ENCODE measurements around the gene IRGC. TPM values are rescaled to one million over a fixed set of nuclear protein-coding genes. Genes with fewer than 3 reads are reported as not detected.

Gene IRGC
- polyA plus RNA-seq, 1 donor from 2014 or later, result 0.51 TPM

DNA sequence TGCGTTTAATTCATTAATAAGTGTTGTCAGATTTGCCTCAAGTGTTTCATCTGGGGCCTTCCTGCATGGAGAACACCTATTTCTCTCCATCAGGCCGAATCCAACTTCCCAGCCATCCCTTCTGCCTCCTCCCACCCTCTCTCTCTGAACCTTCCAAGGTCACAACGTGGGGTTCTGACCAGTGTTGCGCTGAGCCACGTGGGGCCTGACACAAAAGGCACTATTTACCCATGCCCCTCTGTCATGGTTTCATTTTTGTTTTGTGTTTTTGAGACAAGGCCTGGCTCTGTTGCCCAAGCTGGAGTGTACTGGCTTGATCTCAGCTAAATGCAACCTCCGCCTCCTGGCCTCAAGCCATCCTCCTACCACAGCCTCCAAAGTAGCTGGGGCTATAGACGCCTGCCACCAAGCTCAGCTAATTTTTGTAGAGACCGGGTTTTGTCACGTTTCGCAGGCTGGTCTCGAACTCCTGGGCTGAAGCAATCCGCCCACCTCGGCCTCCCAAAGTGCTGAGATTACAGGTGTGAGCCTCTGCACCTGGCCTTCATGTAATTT is 8.6 kb upstream of the IRGC start:
- H4K20me1 ChIP-seq (ENCODE audit: insufficient read depth), result no peaks in the 10 kb centered on the region
- no peak overlapping the region for H3K4me3 ChIP-seq (ENCODE audit: low read length)
- H3K27ac ChIP-seq (ENCODE audit: low read length), result no peak overlapping the region
- no peaks in the 10 kb centered on the region for H3K9me3 ChIP-seq (ENCODE audit: low read length)
- H2AFZ ChIP-seq (ENCODE audit: low read depth, low read length), result no peak overlapping the region
- H3K9me2 ChIP-seq (ENCODE audit: insufficient read depth, low read length), result no peaks in the 10 kb centered on the region
- TF ChIP-seq, protein P1, sequence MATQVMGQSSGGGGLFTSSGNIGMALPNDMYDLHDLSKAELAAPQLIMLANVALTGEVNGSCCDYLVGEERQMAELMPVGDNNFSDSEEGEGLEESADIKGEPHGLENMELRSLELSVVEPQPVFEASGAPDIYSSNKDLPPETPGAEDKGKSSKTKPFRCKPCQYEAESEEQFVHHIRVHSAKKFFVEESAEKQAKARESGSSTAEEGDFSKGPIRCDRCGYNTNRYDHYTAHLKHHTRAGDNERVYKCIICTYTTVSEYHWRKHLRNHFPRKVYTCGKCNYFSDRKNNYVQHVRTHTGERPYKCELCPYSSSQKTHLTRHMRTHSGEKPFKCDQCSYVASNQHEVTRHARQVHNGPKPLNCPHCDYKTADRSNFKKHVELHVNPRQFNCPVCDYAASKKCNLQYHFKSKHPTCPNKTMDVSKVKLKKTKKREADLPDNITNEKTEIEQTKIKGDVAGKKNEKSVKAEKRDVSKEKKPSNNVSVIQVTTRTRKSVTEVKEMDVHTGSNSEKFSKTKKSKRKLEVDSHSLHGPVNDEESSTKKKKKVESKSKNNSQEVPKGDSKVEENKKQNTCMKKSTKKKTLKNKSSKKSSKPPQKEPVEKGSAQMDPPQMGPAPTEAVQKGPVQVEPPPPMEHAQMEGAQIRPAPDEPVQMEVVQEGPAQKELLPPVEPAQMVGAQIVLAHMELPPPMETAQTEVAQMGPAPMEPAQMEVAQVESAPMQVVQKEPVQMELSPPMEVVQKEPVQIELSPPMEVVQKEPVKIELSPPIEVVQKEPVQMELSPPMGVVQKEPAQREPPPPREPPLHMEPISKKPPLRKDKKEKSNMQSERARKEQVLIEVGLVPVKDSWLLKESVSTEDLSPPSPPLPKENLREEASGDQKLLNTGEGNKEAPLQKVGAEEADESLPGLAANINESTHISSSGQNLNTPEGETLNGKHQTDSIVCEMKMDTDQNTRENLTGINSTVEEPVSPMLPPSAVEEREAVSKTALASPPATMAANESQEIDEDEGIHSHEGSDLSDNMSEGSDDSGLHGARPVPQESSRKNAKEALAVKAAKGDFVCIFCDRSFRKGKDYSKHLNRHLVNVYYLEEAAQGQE (IDR thresholded peaks at IDR 0.05; ENCODE audit: borderline replicate concordance), result no peak
- TF ChIP-seq CTCF (IDR thresholded peaks at IDR 0.05; ENCODE audit: poor library complexity, severe bottlenecking) (no peak), TAF1 (IDR thresholded peaks at IDR 0.05; ENCODE audit: low read depth) (no peak), POLR2AphosphoS5 (IDR thresholded peaks at IDR 0.05) (no peak), MXI1 (conservative IDR thresholded peaks at IDR 0.05; ENCODE audit: poor library complexity, severe bottlenecking) (no peak)
- H3K27me3 ChIP-seq (ENCODE audit: insufficient read depth, low read depth, low read length), result no peaks in the 10 kb centered on the region
- H3F3A ChIP-seq (ENCODE audit: insufficient read depth, low read length, poor library complexity, severe bottlenecking), result no peaks in the 10 kb centered on the region
- H3K9ac ChIP-seq (ENCODE audit: low read length), result no peak overlapping the region
- no peak overlapping the region for H3K4me2 ChIP-seq (ENCODE audit: low read length)
- no peaks in the 10 kb centered on the region for H3K36me3 ChIP-seq (ENCODE audit: insufficient read depth, low read length)
- no peaks in the 10 kb centered on the region for H3K79me2 ChIP-seq (replicated peaks; ENCODE audit: insufficient read depth, low read length)

GRCh38 chr19:43708716-43709115 is 7.2 kb upstream of the IRGC start:
- no peaks in the 10 kb centered on the region for H3K9me2 ChIP-seq (ENCODE audit: insufficient read depth, low read length)
- H3K79me2 ChIP-seq (replicated peaks; ENCODE audit: insufficient read depth, low read length), result no peaks in the 10 kb centered on the region
- H3K27me3 ChIP-seq (ENCODE audit: insufficient read depth, low read depth, low read length), result no peaks in the 10 kb centered on the region
- H3K9ac ChIP-seq (ENCODE audit: low read length), result no peak overlapping the region
- H3K27ac ChIP-seq (ENCODE audit: low read length), result no peak overlapping the region
- TF ChIP-seq SMC3 (conservative IDR thresholded peaks at IDR 0.05; ENCODE audit: poor library complexity) (no peak), MXI1 (conservative IDR thresholded peaks at IDR 0.05; ENCODE audit: poor library complexity, severe bottlenecking) (no peak), EP300 (conservative IDR thresholded peaks at IDR 0.05; ENCODE audit: poor library complexity, severe bottlenecking) (no peak), TAF1 (IDR thresholded peaks at IDR 0.05; ENCODE audit: low read depth) (no peak), CTCF (IDR thresholded peaks at IDR 0.05; ENCODE audit: poor library complexity, severe bottlenecking) (no peak), RAD21 (conservative IDR thresholded peaks at IDR 0.05) (no peak), EZH2 (IDR thresholded peaks at IDR 0.05; ENCODE audit: borderline replicate concordance, insufficient read depth, low read length, poor library complexity, severe bottlenecking) (no peak), POLR2AphosphoS5 (IDR thresholded peaks at IDR 0.05) (no peak)
- TF ChIP-seq, protein P1 (IDR thresholded peaks at IDR 0.05; ENCODE audit: borderline replicate concordance), result no peak
- no peaks in the 10 kb centered on the region for H3F3A ChIP-seq (ENCODE audit: insufficient read depth, low read length, poor library complexity, severe bottlenecking)
- no peak overlapping the region for H2AFZ ChIP-seq (ENCODE audit: low read depth, low read length)
- H3K9me3 ChIP-seq (ENCODE audit: low read length), result no peaks in the 10 kb centered on the region
- no peak overlapping the region for H3K4me2 ChIP-seq (ENCODE audit: low read length)
- no peak overlapping the region for H3K4me3 ChIP-seq (ENCODE audit: low read length)
- no peaks in the 10 kb centered on the region for H4K20me1 ChIP-seq (ENCODE audit: insufficient read depth)
- no peaks in the 10 kb centered on the region for H3K36me3 ChIP-seq (ENCODE audit: insufficient read depth, low read length)
